Spinal cord (tissue), 10 donors: ENCODE results near the gene TBL1XR1. TPM values are rescaled to one million over a fixed set of nuclear protein-coding genes. Genes with fewer than 3 reads are reported as not detected.

Source experiments
- DNase-seq, 6 donors: peaks; one replicate each; pipeline versions ENCODE4 v3.0.0 to v3.0.0-alpha.2; 2013 to 2015; ENCODE audit warnings: low spot score in 6 of 6, low read depth in 4 of 6
- H3K27ac ChIP-seq: one replicate; pipeline ENCODE4 v1.5.1; 2013; ENCODE audit warnings: low read depth, low read length, control low read depth
- H3K27me3 ChIP-seq: one replicate; pipeline ENCODE4 v1.6.1; 2013; ENCODE audit warnings: low read length; ENCODE audit not compliant: control insufficient read depth, insufficient read depth
- H3K36me3 ChIP-seq: one replicate; pipeline ENCODE4 v1.6.1; 2013; ENCODE audit warnings: low read length; ENCODE audit not compliant: control insufficient read depth, insufficient read depth
- H3K4me1 ChIP-seq: one replicate; pipeline ENCODE4 v1.6.1; 2013; ENCODE audit warnings: low read length; ENCODE audit not compliant: control insufficient read depth, insufficient read depth
- H3K4me3 ChIP-seq: one replicate; pipeline ENCODE4 v1.5.1; 2013; ENCODE audit warnings: low read depth, low read length, control low read depth
- H3K9me3 ChIP-seq: one replicate; pipeline ENCODE4 v1.6.1; 2013; ENCODE audit warnings: low read length; ENCODE audit not compliant: control insufficient read depth, insufficient read depth
- WGBS: methylation state at CpG from one replicate; pipeline ENCODE4 v1.1.5; 2013; ENCODE audit warnings: missing lambda C conversion rate; ENCODE audit not compliant: insufficient coverage; 5-methylcytosine and 5-hydroxymethylcytosine counted together
- polyA plus RNA-seq, 2 donors: library from polyadenylated mRNA; unstranded; fragments of 120-200 nt; gene quantifications; one replicate each; pipeline ENCODE4 v1.2.1, GENCODE V29; 2013; ENCODE audit not compliant: insufficient read length in 2 of 2
- total RNA-seq, 2 donors: library from RNA; depleted of rRNA in 1 of 2; stranded (reverse); fragments of 120-200 nt in 1 of 2; fragments of >200 nt in 1 of 2; gene quantifications; one replicate each; pipeline versions ENCODE4 v1.2.3 to v1.2.4, GENCODE V29; 2013 to 2014
- donor health status: healthy.

Gene TBL1XR1
- total and polyA plus RNA-seq, 4 donors, result 81.6 to 193 (median 110) TPM

DNA sequence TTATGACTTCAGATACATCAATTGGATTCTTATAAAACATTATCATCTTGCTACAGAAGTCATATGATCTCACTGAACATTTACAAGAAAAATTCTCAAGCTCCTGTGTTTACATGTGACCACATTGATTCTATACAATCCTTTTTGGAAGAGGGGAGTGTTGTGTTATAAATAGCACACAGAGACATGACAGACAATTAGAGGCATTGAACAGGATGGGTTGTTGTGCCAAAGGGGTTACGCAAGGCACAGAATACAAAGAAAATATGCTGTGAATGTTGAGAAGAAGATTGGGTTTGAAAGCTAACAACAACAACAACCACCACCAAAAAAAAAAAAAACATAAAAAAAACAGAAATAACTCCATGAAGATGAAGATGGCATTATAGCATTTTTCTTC is 32.5 kb upstream of the TBL1XR1 start:
- H3K27ac ChIP-seq, result no peak overlapping the region
- H3K36me3 ChIP-seq, result no peaks in the 10 kb centered on the region
- H3K4me1 ChIP-seq, result no peaks in the 10 kb centered on the region
- H3K27me3 ChIP-seq, result no peaks in the 10 kb centered on the region
- no peaks in the 10 kb centered on the region for H3K9me3 ChIP-seq
- no CpG with 5 or more reads among the region's 1 CpG for WGBS
- DNase-seq, result no peak
- H3K4me3 ChIP-seq, result no peak overlapping the region

DNA sequence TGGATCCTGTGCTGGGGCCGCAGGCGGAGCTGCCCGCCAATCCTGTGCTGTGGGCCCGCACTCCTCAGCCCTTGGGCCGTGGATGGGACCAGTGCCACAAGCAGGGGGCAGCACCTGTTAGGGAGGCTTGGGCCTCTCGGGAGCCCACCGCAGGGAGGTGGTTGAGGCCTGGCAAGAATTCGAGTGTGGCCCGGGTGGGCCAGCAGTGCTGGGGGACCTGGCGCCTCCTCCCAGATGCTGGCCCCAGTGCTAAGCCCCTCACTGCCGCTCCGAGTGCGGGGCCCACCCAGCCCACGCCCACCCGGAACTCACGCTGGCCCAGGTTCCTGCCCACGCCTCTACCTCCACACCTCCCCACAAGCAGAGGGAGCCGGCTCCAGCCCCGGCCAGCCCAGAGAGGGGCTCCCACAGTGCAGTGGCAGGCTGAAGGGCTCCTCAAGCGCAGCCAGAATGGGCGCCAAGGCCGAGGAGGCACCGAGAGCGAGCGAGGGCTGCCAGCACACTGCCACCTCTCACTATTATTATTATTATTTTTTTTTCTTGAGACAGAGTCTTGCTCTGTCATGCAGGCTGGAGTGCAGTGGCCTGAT is 31.4 kb upstream of the TBL1XR1 start:
- H3K27me3 ChIP-seq, result no peaks in the 10 kb centered on the region
- WGBS, result 94% methylated on average over 16 of the region's 25 CpGs
- H3K27ac ChIP-seq, result no peak overlapping the region
- no peak overlapping the region for H3K4me3 ChIP-seq
- no peaks in the 10 kb centered on the region for H3K36me3 ChIP-seq
- H3K4me1 ChIP-seq, result no peaks in the 10 kb centered on the region
- DNase-seq, result no peak
- H3K9me3 ChIP-seq, result no peaks in the 10 kb centered on the region

DNA sequence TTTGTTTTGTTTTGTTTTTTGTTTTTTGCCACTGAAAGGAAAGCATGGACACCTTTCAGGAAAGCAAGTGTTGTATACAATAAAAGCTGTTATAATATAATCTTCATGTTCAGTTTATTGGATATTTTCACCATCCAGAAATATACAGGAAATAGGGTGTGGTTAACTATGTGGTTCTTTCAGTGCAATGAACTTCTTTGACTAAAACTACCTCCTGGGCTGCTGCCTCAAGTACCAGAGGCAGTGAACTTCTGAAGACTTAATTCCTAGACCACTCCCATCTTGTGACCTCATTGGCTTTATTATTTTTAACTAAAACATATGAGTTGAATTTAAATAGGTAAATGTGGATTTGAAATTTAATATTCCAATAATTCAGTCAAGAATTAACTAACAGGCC is 27.1 kb upstream of the TBL1XR1 start:
- Histone ChIP-seq H3K4me3 (no peak overlapping the region), H3K27me3 (no peaks in the 10 kb centered on the region), H3K9me3 (no peaks in the 10 kb centered on the region), H3K27ac (no peak overlapping the region), H3K4me1 (no peaks in the 10 kb centered on the region), H3K36me3 (no peaks in the 10 kb centered on the region)
- DNase-seq, result no peak

DNA sequence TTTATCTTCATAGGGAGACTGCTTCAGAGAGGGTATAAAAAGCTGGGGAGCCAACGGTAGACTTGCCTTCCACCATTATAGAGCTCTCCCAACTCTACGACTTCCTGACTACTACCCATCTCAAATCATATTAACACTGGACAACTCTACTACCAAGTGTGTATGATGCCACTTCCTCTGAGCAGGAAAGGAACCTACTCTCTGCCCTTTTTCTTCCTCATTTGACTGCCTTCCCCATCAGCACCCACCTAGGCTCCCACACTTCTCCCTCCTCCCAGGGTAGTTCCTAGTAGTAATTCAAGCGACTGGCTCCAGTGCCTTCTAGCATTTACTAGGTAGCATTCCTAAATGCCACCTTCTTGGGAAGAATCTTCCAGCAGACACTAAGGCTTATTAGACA is 24.5 kb upstream of the TBL1XR1 start:
- no peak overlapping the region for H3K4me3 ChIP-seq
- H3K4me1 ChIP-seq, result no peaks in the 10 kb centered on the region
- DNase-seq, result no peak
- 92% methylated on average over 3 of the region's 3 CpGs for WGBS
- no peak overlapping the region for H3K27ac ChIP-seq
- no peaks in the 10 kb centered on the region for H3K9me3 ChIP-seq
- no peaks in the 10 kb centered on the region for H3K27me3 ChIP-seq
- no peaks in the 10 kb centered on the region for H3K36me3 ChIP-seq

DNA sequence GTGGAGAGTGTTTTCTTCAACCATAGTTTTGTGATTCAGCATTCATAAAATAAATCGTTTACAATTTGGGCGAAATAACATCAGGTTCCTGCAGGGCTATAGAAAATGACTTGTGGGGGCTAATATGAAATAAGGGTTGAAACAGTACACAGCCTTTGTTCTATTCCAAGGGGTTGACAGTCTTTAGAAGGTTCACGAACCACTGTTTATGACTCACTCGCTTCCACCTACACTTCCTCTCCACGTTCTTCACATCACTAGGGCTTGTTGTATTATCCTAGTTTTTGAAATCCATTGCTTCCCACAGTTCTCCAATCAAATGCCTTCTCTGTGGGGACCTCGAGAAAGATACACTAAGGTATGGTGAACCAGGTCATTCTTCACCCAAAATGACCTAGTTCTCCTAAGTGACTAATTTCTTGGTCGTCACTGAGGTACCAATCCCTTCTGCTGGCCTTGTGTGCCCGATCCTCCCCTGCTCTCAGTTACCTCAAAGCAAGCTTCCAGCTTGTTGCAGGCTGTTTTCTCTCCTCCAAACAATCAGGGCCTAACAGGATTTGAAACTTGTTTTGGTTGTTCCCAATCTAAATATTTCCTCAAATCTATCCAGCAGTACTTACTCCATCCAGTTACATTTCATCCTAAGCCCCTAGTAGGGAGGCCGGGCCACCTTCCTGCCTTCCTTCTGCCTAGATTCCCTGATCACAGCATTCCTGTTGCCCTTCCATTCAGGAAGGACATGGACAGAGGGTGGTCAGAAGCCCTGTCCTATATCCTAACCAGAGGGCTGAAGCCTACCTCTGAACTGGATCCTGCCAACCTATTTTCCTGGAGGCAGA is 23.1 kb upstream of the TBL1XR1 start:
- Histone ChIP-seq H3K27me3 (no peaks in the 10 kb centered on the region), H3K27ac (no peak overlapping the region), H3K4me3 (no peak overlapping the region), H3K4me1 (no peaks in the 10 kb centered on the region), H3K9me3 (no peaks in the 10 kb centered on the region), H3K36me3 (no peaks in the 10 kb centered on the region)
- 96% methylated on average over 6 of the region's 9 CpGs for WGBS
- no peak for DNase-seq

DNA sequence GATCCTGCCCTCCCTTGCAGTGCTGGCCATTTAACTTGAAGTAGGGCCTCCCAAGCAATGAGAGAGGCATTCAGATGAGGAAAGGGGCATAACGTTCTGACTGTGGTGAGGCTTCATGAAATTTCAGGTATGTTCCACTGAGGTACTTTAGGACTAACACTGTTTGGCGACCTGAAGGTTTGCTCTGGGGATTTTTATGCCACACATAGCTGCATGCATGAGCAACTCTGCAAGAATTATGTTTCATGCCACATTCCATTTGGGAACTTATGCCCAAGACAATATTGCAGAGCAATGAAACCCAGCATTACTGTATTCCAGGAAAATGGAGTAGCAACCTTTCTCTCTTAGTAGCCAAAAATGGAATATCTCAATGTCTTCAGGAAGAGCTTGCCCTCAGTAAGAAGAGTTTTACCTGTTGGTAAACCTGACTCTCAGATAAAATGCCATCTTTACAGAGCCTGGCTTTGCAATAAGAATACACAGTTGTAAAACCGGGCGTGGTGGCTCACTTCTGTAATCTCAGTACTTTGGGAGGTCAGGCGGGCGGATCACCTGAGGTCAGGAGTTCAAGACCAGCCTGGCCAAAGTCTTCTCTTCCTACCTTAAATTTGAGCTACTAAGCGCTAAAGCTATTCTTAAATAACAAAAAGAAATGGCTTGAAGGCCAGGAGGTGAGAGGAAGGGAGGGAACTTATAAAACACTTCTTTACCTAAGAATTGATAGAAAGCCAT is 16.7 kb upstream of the TBL1XR1 start:
- 82% methylated on average over 4 of the region's 7 CpGs for WGBS
- no peaks in the 10 kb centered on the region for H3K9me3 ChIP-seq
- H3K4me3 ChIP-seq, result no peak overlapping the region
- H3K4me1 ChIP-seq, result no peaks in the 10 kb centered on the region
- H3K27ac ChIP-seq, result no peak overlapping the region
- DNase-seq, result no peak
- no peaks in the 10 kb centered on the region for H3K27me3 ChIP-seq
- H3K36me3 ChIP-seq, result no peaks in the 10 kb centered on the region

DNA sequence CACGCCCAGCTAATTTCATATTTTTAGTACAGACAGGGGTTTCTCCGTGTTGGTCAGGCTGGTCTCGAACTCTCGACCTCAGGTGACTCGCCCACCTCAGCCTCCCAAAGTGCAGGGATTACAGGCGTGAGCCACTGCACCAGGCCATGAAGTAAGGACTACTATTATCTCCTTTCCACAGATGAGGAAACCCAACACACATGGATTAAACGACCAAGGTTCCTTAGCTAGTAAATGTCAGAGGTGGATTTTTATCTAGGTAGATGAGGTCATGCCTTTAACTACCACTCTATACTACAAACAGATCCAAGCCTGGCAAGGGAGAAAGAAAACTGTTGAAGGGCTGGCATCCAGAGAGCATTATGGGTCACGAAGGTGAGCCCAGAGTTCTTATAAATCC is 15.5 kb upstream of the TBL1XR1 start:
- no peaks in the 10 kb centered on the region for H3K36me3 ChIP-seq
- no peak overlapping the region for H3K27ac ChIP-seq
- no peak for DNase-seq
- H3K27me3 ChIP-seq, result no peaks in the 10 kb centered on the region
- no peaks in the 10 kb centered on the region for H3K4me1 ChIP-seq
- H3K4me3 ChIP-seq, result no peak overlapping the region
- WGBS, result 87% methylated on average over 4 of the region's 8 CpGs
- H3K9me3 ChIP-seq, result no peaks in the 10 kb centered on the region

DNA sequence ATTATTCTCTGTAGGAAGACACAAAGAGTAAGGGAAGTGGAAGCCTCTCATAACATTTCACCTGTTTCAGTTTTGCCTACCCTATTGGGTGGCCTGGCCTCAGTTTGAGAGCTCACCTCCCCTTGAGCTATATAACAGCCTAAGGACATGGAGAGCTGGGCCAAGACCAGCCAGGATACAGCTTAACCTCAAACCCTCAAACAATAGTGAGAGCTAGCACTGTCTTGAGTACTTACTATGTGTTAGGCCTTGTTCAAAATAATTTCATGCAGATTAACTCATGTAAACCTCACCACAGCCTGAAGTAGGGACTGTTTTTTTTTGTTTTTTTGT is 15.0 kb upstream of the TBL1XR1 start:
- no peak overlapping the region for H3K4me3 ChIP-seq
- no peaks in the 10 kb centered on the region for H3K4me1 ChIP-seq
- H3K36me3 ChIP-seq, result no peaks in the 10 kb centered on the region
- DNase-seq, result no peak
- H3K27me3 ChIP-seq, result no peaks in the 10 kb centered on the region
- no peaks in the 10 kb centered on the region for H3K9me3 ChIP-seq
- H3K27ac ChIP-seq, result no peak overlapping the region

DNA sequence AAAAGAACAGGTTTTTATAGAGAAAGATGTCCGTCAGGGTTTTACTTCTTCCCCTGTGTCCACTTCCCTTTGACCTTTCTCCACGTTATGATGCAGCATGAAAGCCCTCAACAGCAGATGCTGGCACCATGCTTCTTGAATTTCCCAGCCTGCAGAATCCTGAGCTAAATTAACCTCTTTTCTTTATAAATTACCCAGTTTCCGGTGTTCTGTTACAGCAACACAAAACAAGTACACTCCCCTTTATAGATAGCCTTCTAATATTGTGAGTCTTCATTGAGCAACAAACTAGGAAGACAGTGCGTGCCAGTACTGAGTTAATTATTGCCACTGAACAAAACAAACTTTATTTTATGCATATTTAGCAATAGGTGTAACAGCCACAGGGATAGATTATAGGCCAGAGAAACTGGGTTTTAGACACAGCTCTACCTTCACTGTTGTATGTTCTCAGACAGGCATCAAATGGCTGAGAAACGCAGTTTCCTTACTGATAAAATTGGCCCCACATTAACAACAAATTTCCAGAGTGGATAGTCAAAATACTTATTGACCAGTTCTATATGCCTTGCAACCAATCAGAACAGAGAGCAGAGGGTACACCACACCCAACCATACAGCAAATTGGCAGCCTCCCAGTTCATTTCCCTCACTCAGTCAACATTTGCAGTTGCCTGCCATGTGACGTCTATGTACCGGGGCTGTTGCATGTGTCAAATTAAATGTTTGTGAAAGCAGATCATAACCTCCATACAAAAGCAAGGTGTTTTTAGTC is 14.4 kb upstream of the TBL1XR1 start:
- Histone ChIP-seq H3K9me3 (no peaks in the 10 kb centered on the region), H3K27me3 (no peaks in the 10 kb centered on the region), H3K36me3 (no peaks in the 10 kb centered on the region), H3K27ac (no peak overlapping the region), H3K4me3 (no peak overlapping the region), H3K4me1 (no peaks in the 10 kb centered on the region)
- no peak for DNase-seq
- 87% methylated on average over 3 of the region's 7 CpGs for WGBS
